DMS53 (cell line): ENCODE data around the gene TANGO2.

Source experiments
- DNase-seq: peaks from one replicate; lab custom pipeline; 2025; lab: John Stamatoyannopoulos, UW

Gene TANGO2

GRCh38 chr22:19983741-19984140, 37.2 kb upstream of the TANGO2 start:
- DNase-seq, result no peak

- DNase-seq, result peak; percentile 75
Observed at GRCh38 chr22:19984201-19984753, 36.6 kb upstream of the TANGO2 start.

GRCh38 chr22:19984851-19985811, 35.8 kb upstream of the TANGO2 start:
- no peak for DNase-seq

- peak; percentile 26 for DNase-seq
Observed at GRCh38 chr22:19986011-19986409, 34.9 kb upstream of the TANGO2 start.

- peak; percentile 78 for DNase-seq
Observed at GRCh38 chr22:19986410-19987341, 34.2 kb upstream of the TANGO2 start.

GRCh38 chr22:19987394-19988306, 33.3 kb upstream of the TANGO2 start:
- DNase-seq, result no peak

- DNase-seq, result no peak
Observed at GRCh38 chr22:19988331-19988808, 32.5 kb upstream of the TANGO2 start.

GRCh38 chr22:19988965-19989724, 31.8 kb upstream of the TANGO2 start:
- DNase-seq, result no peak

- no peak for DNase-seq
Observed at GRCh38 chr22:19989725-19990067, 31.2 kb upstream of the TANGO2 start.

- DNase-seq, result no peak
Observed at GRCh38 chr22:19990188-19990587, 30.7 kb upstream of the TANGO2 start.

GRCh38 chr22:19990609-19991394, 30.1 kb upstream of the TANGO2 start:
- no peak for DNase-seq

- no peak for DNase-seq
Observed at GRCh38 chr22:19991395-19991644, 29.6 kb upstream of the TANGO2 start.

GRCh38 chr22:19991645-19992451, 29.1 kb upstream of the TANGO2 start:
- DNase-seq, result no peak

GRCh38 chr22:19992481-19992911, 28.4 kb upstream of the TANGO2 start:
- no peak for DNase-seq

GRCh38 chr22:19992921-19993355, 28.0 kb upstream of the TANGO2 start:
- no peak for DNase-seq

- no peak for DNase-seq
Observed at GRCh38 chr22:19993926-19994325, 27.0 kb upstream of the TANGO2 start.

GRCh38 chr22:19994851-19995610, 25.9 kb upstream of the TANGO2 start:
- DNase-seq, result no peak
